SU-DHL-6 (cell line): Measurements from ENCODE around the gene ZNF280A.

ENCODE experiments used
- CTCF ChIP-seq: fragments of 200-600 bp; sonication (generic); IDR thresholded peaks from one replicate; pipeline ENCODE4 v1.5.1; 2017; ENCODE audit warnings: antibody characterized with exemption, mild to moderate bottlenecking, low read length, moderate library complexity; ENCODE audit not compliant: insufficient read depth, poor library complexity, severe bottlenecking
- EZH2phosphoT487 ChIP-seq: fragments of 200-600 bp; sonication (generic), shearing (Covaris generic); conservative IDR thresholded peaks from 2 replicates; pipeline ENCODE4 v1.6.1; 2018; ENCODE audit warnings: mild to moderate bottlenecking, antibody characterized with exemption, low read length, moderate library complexity, mixed read lengths

DNA sequence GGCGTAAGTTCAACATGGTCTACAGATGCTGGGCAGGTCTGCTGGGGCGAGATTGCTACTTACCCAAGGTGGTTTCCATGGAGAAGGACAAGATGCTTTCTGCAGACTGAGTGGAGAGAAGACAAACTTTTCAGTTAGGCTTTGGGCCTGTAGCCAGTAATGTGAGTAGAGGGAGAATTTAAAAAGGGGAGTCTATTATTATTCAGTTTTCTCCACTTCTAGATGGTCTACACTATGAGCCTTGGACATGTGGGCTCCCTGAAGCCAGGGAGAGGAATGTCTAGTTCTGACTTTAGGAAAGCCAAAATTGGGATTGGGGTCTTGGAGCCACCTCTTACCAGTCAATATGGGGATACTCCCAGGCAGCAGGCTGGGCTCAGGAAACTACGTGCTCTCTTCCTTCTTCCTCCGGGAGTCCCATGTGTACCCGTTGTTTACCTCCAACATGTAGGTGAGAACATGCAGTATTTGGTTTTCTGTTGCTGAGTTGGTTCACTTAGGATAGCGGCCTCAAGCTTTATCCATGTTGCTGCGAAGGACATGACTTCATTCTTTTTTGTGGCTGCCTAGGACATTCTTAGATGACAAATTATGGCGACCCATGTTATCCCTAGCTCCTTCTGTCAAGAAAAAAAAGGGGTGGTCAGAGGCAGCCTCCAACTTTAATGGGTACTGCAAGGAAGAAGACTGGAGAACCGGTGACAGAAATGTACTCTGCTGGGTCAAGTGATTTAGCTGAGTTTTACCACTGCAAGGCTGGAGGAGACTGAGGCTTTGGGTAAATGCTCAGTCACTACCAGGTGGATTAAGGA, 14.7 kb upstream of the ZNF280A start:
- TF ChIP-seq CTCF (no peak), EZH2phosphoT487 (no peak)
